Astrocyte (in vitro differentiated cells and primary cell): ENCODE results near the gene KCNJ2.

Experiments used
- CTCF ChIP-seq: IDR thresholded peaks from 2 replicates; pipeline ENCODE4 v1.5.1; 2011; ENCODE audit warnings: low read depth, mild to moderate bottlenecking, inconsistent platforms, low read length, moderate library complexity; ENCODE audit not compliant: insufficient read depth
- EZH2 ChIP-seq: IDR thresholded peaks from 2 replicates; pipeline ENCODE4 v1.6.1; 2012; ENCODE audit warnings: mild to moderate bottlenecking, low read length, inconsistent platforms; ENCODE audit not compliant: insufficient read depth

GRCh38 chr17:70208825-70209555 lies 39.7 kb downstream of the KCNJ2 start:
- TF ChIP-seq CTCF (no peak), EZH2 (no peak)
